Measurements from ENCODE around the gene FRG2C.
A peak's percentile ranks its signal among the peaks of the same experiment; 100 is the strongest.
"Not testable (repeated sequence)": the region's sequence is repeated elsewhere in the genome, so short reads cannot be mapped to it uniquely, and the experiment has no call there.

The FRG2C gene

GRCh38 chr3:75630887-75631535 is 33.1 kb upstream of the FRG2C start:
- WGBS (ENCODE audit: extremely low coverage, insufficient coverage, low lambda C conversion rate): no CpG with 5 or more reads among the region's 2 CpGs

GRCh38 chr3:75631541-75631940 is 32.6 kb upstream of the FRG2C start:
- no peak overlapping the region for H2AK5ac ChIP-seq (ENCODE audit: low read length)
- H2BK5ac ChIP-seq (ENCODE audit: low read length): no peak overlapping the region
- H3K79me1 ChIP-seq (ENCODE audit: low read length): no peaks in the 10 kb centered on the region
- no peak overlapping the region for H2BK120ac ChIP-seq (ENCODE audit: low read depth, low read length)
- no peak overlapping the region for H4K8ac ChIP-seq (ENCODE audit: low read depth, low read length)
- WGBS (ENCODE audit: extremely low coverage, insufficient coverage, low lambda C conversion rate): no CpG with 5 or more reads among the region's 4 CpGs
- H2BK15ac ChIP-seq (replicated peaks; ENCODE audit: low read depth): no peak overlapping the region
- no peak for DNase-seq
- no peak overlapping the region for H3K56ac ChIP-seq (ENCODE audit: low read length)
- H3K79me2 ChIP-seq (ENCODE audit: control insufficient read depth, insufficient read depth, low read length): no peaks in the 10 kb centered on the region
- H3K27me3 ChIP-seq (ENCODE audit: insufficient read depth, low read length, poor library complexity): no peaks in the 10 kb centered on the region
- H3K4me3 ChIP-seq (ENCODE audit: low read length): no peak overlapping the region
- no peak overlapping the region for H3K23ac ChIP-seq (ENCODE audit: low read length)
- no peak overlapping the region for H3K18ac ChIP-seq (ENCODE audit: low read length)
- no peak overlapping the region for H3K4ac ChIP-seq (ENCODE audit: low read depth, low read length)
- no peak overlapping the region for H4K5ac ChIP-seq (ENCODE audit: low read length)
- H3K9ac ChIP-seq (ENCODE audit: low read length): no peak overlapping the region
- H3K36me3 ChIP-seq (ENCODE audit: control insufficient read depth, insufficient read depth, low read length): no peaks in the 10 kb centered on the region
- no peaks in the 10 kb centered on the region for H3K4me1 ChIP-seq (ENCODE audit: control insufficient read depth, low read depth, low read length)
- H3K4me2 ChIP-seq (ENCODE audit: low read length): no peak overlapping the region
- H3K27ac ChIP-seq (ENCODE audit: low read depth, low read length): no peak overlapping the region

More at GRCh38 chr3:75630887-75631535, 33.1 kb upstream of the FRG2C start:
- not testable (repeated sequence) for H3K4me3 ChIP-seq (ENCODE audit: low read length); H2BK5ac ChIP-seq (ENCODE audit: low read length); H3K4me2 ChIP-seq (ENCODE audit: low read length); H3K56ac ChIP-seq (ENCODE audit: low read length); H3K9ac ChIP-seq (ENCODE audit: low read length); H3K36me3 ChIP-seq (ENCODE audit: control insufficient read depth, insufficient read depth, low read length); H4K5ac ChIP-seq (ENCODE audit: low read length); H3K4me1 ChIP-seq (ENCODE audit: control insufficient read depth, low read depth, low read length); H3K27me3 ChIP-seq (ENCODE audit: insufficient read depth, low read length, poor library complexity); H3K79me1 ChIP-seq (ENCODE audit: low read length); DNase-seq; H3K18ac ChIP-seq (ENCODE audit: low read length); H3K4ac ChIP-seq (ENCODE audit: low read depth, low read length); H3K23ac ChIP-seq (ENCODE audit: low read length); H4K8ac ChIP-seq (ENCODE audit: low read depth, low read length); H3K27ac ChIP-seq (ENCODE audit: low read depth, low read length); H3K79me2 ChIP-seq (ENCODE audit: control insufficient read depth, insufficient read depth, low read length); H2BK15ac ChIP-seq (replicated peaks; ENCODE audit: low read depth); H2BK120ac ChIP-seq (ENCODE audit: low read depth, low read length); H2AK5ac ChIP-seq (ENCODE audit: low read length)

DNA sequence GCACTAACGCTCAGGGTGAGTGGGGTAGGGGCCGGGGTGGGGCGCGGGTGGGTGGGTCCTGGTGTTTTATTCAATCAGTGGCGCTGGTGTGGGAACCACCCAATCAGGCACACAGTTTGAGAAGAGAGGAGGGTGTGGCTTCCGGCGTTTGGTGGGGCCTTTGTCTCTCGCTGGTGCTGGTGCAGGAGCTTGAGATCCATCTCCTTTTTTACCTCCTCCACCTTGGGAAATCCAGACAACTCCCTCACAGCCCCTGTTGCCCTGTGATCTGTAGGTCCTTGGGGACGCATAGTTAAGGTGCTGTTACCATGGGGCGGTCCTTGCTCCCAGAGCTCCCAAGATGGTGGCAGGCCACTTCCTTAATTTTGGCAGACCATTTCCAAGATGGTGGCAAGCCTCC is 25.2 kb upstream of the FRG2C start:
- H2BK15ac ChIP-seq (replicated peaks; ENCODE audit: low read depth); H3K79me1 ChIP-seq (ENCODE audit: low read length); H3K23ac ChIP-seq (ENCODE audit: low read length); H2BK120ac ChIP-seq (ENCODE audit: low read depth, low read length); H3K4me3 ChIP-seq (ENCODE audit: low read length); H3K79me2 ChIP-seq (ENCODE audit: control insufficient read depth, insufficient read depth, low read length); H4K8ac ChIP-seq (ENCODE audit: low read depth, low read length); H3K36me3 ChIP-seq (ENCODE audit: control insufficient read depth, insufficient read depth, low read length); H4K5ac ChIP-seq (ENCODE audit: low read length); H3K9ac ChIP-seq (ENCODE audit: low read length); H2AK5ac ChIP-seq (ENCODE audit: low read length); H3K18ac ChIP-seq (ENCODE audit: low read length); H3K27ac ChIP-seq (ENCODE audit: low read depth, low read length); H3K4me2 ChIP-seq (ENCODE audit: low read length); H3K27me3 ChIP-seq (ENCODE audit: insufficient read depth, low read length, poor library complexity); H3K4me1 ChIP-seq (ENCODE audit: control insufficient read depth, low read depth, low read length); H2BK5ac ChIP-seq (ENCODE audit: low read length); DNase-seq; H3K4ac ChIP-seq (ENCODE audit: low read depth, low read length); H3K56ac ChIP-seq (ENCODE audit: low read length): not testable (repeated sequence)
- WGBS (ENCODE audit: extremely low coverage, insufficient coverage, low lambda C conversion rate): no CpG with 5 or more reads among the region's 10 CpGs

GRCh38 chr3:75641107-75641517 is 23.0 kb upstream of the FRG2C start:
- not testable (repeated sequence) for H3K79me1 ChIP-seq (ENCODE audit: low read length); H3K4ac ChIP-seq (ENCODE audit: low read depth, low read length); H3K27ac ChIP-seq (ENCODE audit: low read depth, low read length); H2AK5ac ChIP-seq (ENCODE audit: low read length); H3K18ac ChIP-seq (ENCODE audit: low read length); H2BK5ac ChIP-seq (ENCODE audit: low read length); H4K8ac ChIP-seq (ENCODE audit: low read depth, low read length); H3K27me3 ChIP-seq (ENCODE audit: insufficient read depth, low read length, poor library complexity); H3K4me1 ChIP-seq (ENCODE audit: control insufficient read depth, low read depth, low read length); H3K36me3 ChIP-seq (ENCODE audit: control insufficient read depth, insufficient read depth, low read length); H3K23ac ChIP-seq (ENCODE audit: low read length); H2BK120ac ChIP-seq (ENCODE audit: low read depth, low read length); H4K5ac ChIP-seq (ENCODE audit: low read length); H3K79me2 ChIP-seq (ENCODE audit: control insufficient read depth, insufficient read depth, low read length); H2BK15ac ChIP-seq (replicated peaks; ENCODE audit: low read depth)
- peak; percentile 94 for DNase-seq
- Histone ChIP-seq H3K4me3 (ENCODE audit: low read length) (peak overlapping the region; percentile 56), H3K56ac (ENCODE audit: low read length) (peak overlapping the region; percentile 74), H3K4me2 (ENCODE audit: low read length) (peak overlapping the region; percentile 79), H3K9ac (ENCODE audit: low read length) (peak overlapping the region; percentile 68)
- WGBS (ENCODE audit: extremely low coverage, insufficient coverage, low lambda C conversion rate): no CpG with 5 or more reads among the region's 16 CpGs

DNA sequence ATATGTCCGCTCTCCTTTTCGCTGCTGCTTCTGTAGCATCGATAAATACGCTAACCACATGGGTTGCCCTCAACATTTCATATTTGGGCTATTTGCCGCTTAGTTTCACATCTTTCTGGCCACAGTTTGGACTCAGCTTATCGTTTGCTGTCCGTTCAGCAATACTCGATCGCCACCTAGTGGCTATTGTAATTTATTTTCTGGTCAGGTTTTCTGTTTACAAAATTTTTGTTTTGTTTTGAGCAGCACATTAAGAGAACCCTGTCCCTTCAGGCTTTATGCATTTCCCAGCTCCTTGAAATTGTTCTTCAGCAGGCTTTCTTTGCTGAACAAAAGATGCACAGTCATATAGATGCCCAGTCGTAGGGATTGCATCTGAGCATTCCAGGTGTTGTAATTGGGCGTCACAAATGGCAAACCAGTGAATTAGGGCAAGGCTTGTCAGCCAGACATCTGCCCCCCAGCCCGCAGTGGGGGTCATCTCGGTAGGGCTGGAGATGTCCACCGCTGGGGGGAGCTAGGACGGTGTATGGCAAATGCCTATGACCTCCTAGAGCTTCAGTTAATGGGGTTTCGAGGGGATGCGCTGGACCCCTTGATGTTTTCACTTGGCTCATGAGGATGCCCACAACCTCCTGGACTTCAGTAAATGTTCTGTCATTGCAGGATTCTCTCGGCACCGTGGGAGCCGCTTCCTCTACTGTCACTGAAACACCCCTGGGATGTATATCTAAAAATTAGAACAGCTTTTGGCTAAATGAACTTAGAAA is 20.9 kb upstream of the FRG2C start:
- H4K8ac ChIP-seq (ENCODE audit: low read depth, low read length); H3K4me3 ChIP-seq (ENCODE audit: low read length); H2BK15ac ChIP-seq (replicated peaks; ENCODE audit: low read depth); H3K4me2 ChIP-seq (ENCODE audit: low read length); H3K79me2 ChIP-seq (ENCODE audit: control insufficient read depth, insufficient read depth, low read length); H2BK120ac ChIP-seq (ENCODE audit: low read depth, low read length); H3K9ac ChIP-seq (ENCODE audit: low read length); H3K27ac ChIP-seq (ENCODE audit: low read depth, low read length); H3K4me1 ChIP-seq (ENCODE audit: control insufficient read depth, low read depth, low read length); H2AK5ac ChIP-seq (ENCODE audit: low read length); H3K4ac ChIP-seq (ENCODE audit: low read depth, low read length); H3K36me3 ChIP-seq (ENCODE audit: control insufficient read depth, insufficient read depth, low read length); H3K27me3 ChIP-seq (ENCODE audit: insufficient read depth, low read length, poor library complexity); H2BK5ac ChIP-seq (ENCODE audit: low read length); H3K18ac ChIP-seq (ENCODE audit: low read length); H3K56ac ChIP-seq (ENCODE audit: low read length); H3K23ac ChIP-seq (ENCODE audit: low read length); H4K5ac ChIP-seq (ENCODE audit: low read length); H3K79me1 ChIP-seq (ENCODE audit: low read length): not testable (repeated sequence)
- WGBS (ENCODE audit: extremely low coverage, insufficient coverage, low lambda C conversion rate): no CpG with 5 or more reads among the region's 20 CpGs
- peak; percentile 39 for DNase-seq

All from mesendoderm (in vitro differentiated cells).